GM21360 (cell line): ENCODE data around the gene SCGB2A2.

ENCODE experiments used
- ATAC-seq: cut with Tn5 transposase; IDR thresholded peaks from one replicate; pipeline ENCODE4 v1.9.1; 2021; ENCODE audit warnings: mild to moderate bottlenecking, moderate library complexity; ENCODE audit not compliant: unreplicated experiment

SCGB2A2 gene

GRCh38 chr11:62269654-62270278 is at the start of gene SCGB2A2:
Gene SCGB2A2 (plus strand): TSS chr11:62270158. CDS start chr11:62270217, 59 bp downstream.
- no peak for ATAC-seq

- no peak for ATAC-seq
Observed at GRCh38 chr11:62221498-62221897, 48.5 kb upstream of the SCGB2A2 start.

GRCh38 chr11:62223095-62223494 is 46.9 kb upstream of the SCGB2A2 start:
- ATAC-seq: no peak

GRCh38 chr11:62233730-62234129 is 36.2 kb upstream of the SCGB2A2 start:
- ATAC-seq: no peak

- no peak for ATAC-seq
Observed at GRCh38 chr11:62236187-62236586, 33.8 kb upstream of the SCGB2A2 start.

- ATAC-seq: no peak
Observed at GRCh38 chr11:62237499-62237898, 32.5 kb upstream of the SCGB2A2 start.

- ATAC-seq: no peak
Observed at GRCh38 chr11:62238151-62238550, 31.8 kb upstream of the SCGB2A2 start.

- no peak for ATAC-seq
Observed at GRCh38 chr11:62241095-62241494, 28.9 kb upstream of the SCGB2A2 start.

- no peak for ATAC-seq
Observed at GRCh38 chr11:62242021-62242420, 27.9 kb upstream of the SCGB2A2 start, which contains the start of gene SCGB1D2. Gene SCGB1D2 (plus strand): TSS chr11:62242239. CDS start chr11:62242308, 69 bp downstream.

GRCh38 chr11:62245271-62245753 is 24.6 kb upstream of the SCGB2A2 start:
- ATAC-seq: no peak

- no peak for ATAC-seq
Observed at GRCh38 chr11:62251698-62252097, 18.3 kb upstream of the SCGB2A2 start.

GRCh38 chr11:62253999-62254542 is 15.9 kb upstream of the SCGB2A2 start:
- no peak for ATAC-seq

GRCh38 chr11:62256281-62256680 is 13.7 kb upstream of the SCGB2A2 start:
- ATAC-seq: no peak

GRCh38 chr11:62260261-62260953 is 9.6 kb upstream of the SCGB2A2 start:
- ATAC-seq: no peak

GRCh38 chr11:62264004-62264403 is 6.0 kb upstream of the SCGB2A2 start:
- no peak for ATAC-seq

- ATAC-seq: no peak
Observed at GRCh38 chr11:62266558-62266957, 3.4 kb upstream of the SCGB2A2 start.

- no peak for ATAC-seq
Observed at GRCh38 chr11:62267050-62267449, 2.9 kb upstream of the SCGB2A2 start.

- no peak for ATAC-seq
Observed at GRCh38 chr11:62267576-62267975, 2.4 kb upstream of the SCGB2A2 start.

GRCh38 chr11:62273284-62273683 is 3.3 kb downstream of the SCGB2A2 start:
- ATAC-seq: no peak

GRCh38 chr11:62273789-62274275 is 3.9 kb downstream of the SCGB2A2 start:
- no peak for ATAC-seq

- no peak for ATAC-seq
Observed at GRCh38 chr11:62280452-62280851, 10.5 kb downstream of the SCGB2A2 start.

- ATAC-seq: no peak
Observed at GRCh38 chr11:62295504-62295903, 25.5 kb downstream of the SCGB2A2 start.
